Retinal pigment epithelial cell (primary cell): ENCODE data around the gene TBL1Y.
"Not testable (repeated sequence)": the region's sequence is repeated elsewhere in the genome, so short reads cannot be mapped to it uniquely, and the experiment has no call there.

Source experiments
- DNase-seq: peaks from one replicate; pipeline ENCODE4 v3.0.0-alpha.2; 2010; ENCODE audit warnings: low read depth
- H3K4me3 ChIP-seq: 2 replicates; pipeline ENCODE4 v1.5.1; 2011; ENCODE audit warnings: mild to moderate bottlenecking, low read length, control low read depth, moderate library complexity
- TF ChIP-seq, protein P1 (sequence below): conservative IDR thresholded peaks from 2 replicates; pipeline ENCODE4 v1.5.1; 2011; ENCODE audit warnings: low read depth, low read length, control low read depth, inconsistent platforms

The TBL1Y gene

GRCh38 chrY:7016521-7016920 is 106.0 kb downstream of the TBL1Y start:
- TF ChIP-seq, protein P1, sequence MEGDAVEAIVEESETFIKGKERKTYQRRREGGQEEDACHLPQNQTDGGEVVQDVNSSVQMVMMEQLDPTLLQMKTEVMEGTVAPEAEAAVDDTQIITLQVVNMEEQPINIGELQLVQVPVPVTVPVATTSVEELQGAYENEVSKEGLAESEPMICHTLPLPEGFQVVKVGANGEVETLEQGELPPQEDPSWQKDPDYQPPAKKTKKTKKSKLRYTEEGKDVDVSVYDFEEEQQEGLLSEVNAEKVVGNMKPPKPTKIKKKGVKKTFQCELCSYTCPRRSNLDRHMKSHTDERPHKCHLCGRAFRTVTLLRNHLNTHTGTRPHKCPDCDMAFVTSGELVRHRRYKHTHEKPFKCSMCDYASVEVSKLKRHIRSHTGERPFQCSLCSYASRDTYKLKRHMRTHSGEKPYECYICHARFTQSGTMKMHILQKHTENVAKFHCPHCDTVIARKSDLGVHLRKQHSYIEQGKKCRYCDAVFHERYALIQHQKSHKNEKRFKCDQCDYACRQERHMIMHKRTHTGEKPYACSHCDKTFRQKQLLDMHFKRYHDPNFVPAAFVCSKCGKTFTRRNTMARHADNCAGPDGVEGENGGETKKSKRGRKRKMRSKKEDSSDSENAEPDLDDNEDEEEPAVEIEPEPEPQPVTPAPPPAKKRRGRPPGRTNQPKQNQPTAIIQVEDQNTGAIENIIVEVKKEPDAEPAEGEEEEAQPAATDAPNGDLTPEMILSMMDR = no peak
- no peak for DNase-seq

DNA sequence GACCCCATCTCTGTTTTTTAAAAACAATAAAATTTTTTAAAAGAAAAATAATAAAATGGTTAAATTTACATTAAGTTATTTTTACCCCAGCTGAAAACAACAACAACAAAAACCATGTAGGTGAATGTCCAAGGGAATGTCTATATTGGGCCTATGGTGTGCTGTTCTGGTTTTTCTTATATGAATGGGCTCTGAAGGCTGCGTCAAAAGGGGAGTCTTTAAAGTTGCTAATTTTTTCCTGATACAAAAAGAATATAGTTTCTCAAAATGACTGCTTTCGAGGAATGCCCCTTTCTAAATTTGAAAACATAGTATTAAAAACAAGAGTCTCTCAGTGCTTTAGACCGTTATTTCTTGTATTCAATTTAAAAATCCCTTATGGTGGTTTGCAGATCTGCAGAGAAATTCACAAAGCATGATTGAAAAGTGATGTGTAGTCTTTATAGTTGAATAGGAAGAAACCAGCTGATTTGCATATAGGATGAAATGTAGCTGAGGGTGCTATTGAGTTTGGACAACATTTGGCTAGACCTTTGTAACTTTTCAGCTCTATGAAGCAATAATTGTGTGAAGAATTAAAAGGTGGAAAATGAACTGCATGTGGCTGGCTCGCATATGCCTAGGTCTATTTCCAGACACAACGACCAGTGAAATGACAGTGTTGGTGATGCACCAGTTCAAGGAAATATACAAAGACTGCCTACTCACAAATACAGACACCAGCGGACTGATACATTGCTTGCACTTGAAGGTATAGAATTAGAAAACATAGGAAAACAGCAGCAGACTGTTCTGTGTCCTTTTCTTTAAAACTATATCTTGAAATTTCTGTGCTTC is 107.0 kb downstream of the TBL1Y start:
- no peak for DNase-seq
- TF ChIP-seq, protein P1 = no peak
- H3K4me3 ChIP-seq = no peak overlapping the region

More at GRCh38 chrY:7016521-7016920, 106.0 kb downstream of the TBL1Y start:
- no peak overlapping the region for H3K4me3 ChIP-seq

- DNase-seq = no peak
- TF ChIP-seq, protein P1 = no peak
- no peak overlapping the region for H3K4me3 ChIP-seq
These were observed 128.5 kb downstream of the TBL1Y start for GRCh38 chrY:7039037-7039436.

DNA sequence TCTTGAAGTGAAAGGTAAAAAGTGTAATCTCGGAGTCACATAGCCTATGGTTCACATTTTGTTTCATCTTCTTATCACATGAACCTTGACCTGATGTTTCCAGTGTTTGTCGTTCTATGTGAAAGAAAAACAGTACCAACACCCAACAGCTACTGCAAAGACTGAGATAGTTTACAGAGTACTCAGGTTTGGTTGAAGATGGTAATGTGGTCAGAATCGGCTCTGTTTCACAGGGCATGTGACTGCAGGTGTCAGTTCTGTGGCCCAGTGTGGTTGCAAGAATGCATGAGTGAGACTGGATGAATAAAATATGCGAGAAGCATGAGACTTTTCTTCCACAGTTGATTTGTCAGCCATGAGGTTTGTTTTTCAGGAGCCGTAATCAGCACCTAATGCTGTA is 130.2 kb downstream of the TBL1Y start:
- TF ChIP-seq, protein P1 = no peak
- no peak for DNase-seq
- no peak overlapping the region for H3K4me3 ChIP-seq

GRCh38 chrY:7041983-7042382 is 131.5 kb downstream of the TBL1Y start:
- no peak overlapping the region for H3K4me3 ChIP-seq
- TF ChIP-seq, protein P1 = no peak
- DNase-seq = no peak

- not testable (repeated sequence) for DNase-seq, H3K4me3 ChIP-seq
These were observed 142.0 kb downstream of the TBL1Y start for GRCh38 chrY:7052461-7052860.

DNA sequence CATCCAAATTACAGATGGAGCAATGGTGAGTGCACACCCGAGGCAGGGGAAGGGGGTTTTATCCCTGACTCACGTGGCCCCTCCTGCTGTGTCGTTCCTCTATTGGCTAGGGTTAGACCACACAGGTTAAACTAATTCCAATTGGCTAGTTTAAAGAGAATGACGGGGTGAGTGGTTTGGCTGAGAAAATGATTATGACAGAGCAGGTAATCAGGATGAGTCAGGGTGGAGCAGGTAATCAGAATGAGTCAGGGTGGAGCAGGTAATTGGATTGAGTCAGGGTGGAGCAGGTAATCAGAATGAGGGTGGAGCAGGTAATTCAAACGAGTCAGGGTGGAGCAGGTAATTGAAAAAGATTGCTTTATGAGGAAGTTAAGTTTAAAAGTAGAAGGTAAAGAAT is 146.4 kb downstream of the TBL1Y start:
- no peak for DNase-seq
- H3K4me3 ChIP-seq = no peak overlapping the region
- TF ChIP-seq, protein P1 = no peak
